Panc1 (cell line): ENCODE measurements around the gene CSTPP1. TPM values are rescaled to one million over a fixed set of nuclear protein-coding genes. Genes with fewer than 3 reads are reported as not detected.

Experiments used
- ATAC-seq: fragments of 200-7000 bp; cut with Tn5 transposase; 2 replicates; pipeline ENCODE4 v1.9.1; 2020; ENCODE audit warnings: mild to moderate bottlenecking, moderate library complexity
- BruUV-seq: library from RNA; stranded (reverse); fragments of 400-500 nt; replicated peaks from 2 replicates; lab custom pipeline; 2021; lab: Mats Ljungman, UMichigan
- CTCF ChIA-PET: fragments of 300-600 bp; sonication (Branson Sonifier 250); formaldehyde crosslinking; loops from one replicate; lab custom pipeline; 2022; ENCODE audit warnings: antibody characterized with exemption; lab: Charles Lee
- POLR2A ChIA-PET: fragments of 300-600 bp; sonication (Branson Sonifier 250); formaldehyde crosslinking; loops from one replicate; lab custom pipeline; 2022; ENCODE audit warnings: antibody characterized with exemption; lab: Charles Lee
- DNase-seq: peaks from one replicate; pipeline ENCODE4 v3.0.0-alpha.2; 2010; ENCODE audit warnings: low read depth, low spot score
- H3K27ac ChIP-seq: 2 replicates; pipeline ENCODE4 v1.5.1; 2011; ENCODE audit warnings: mild to moderate bottlenecking, low read length, inconsistent platforms
- H3K27me3 ChIP-seq: fragments of 200-500 bp; sonication (Bioruptor generic); 2 replicates; pipeline ENCODE4 v1.6.0; 2014; ENCODE audit warnings: low read length, inconsistent platforms; ENCODE audit not compliant: control insufficient read depth, insufficient read depth
- H3K36me3 ChIP-seq: fragments of 200-500 bp; sonication (Bioruptor generic); 2 replicates; pipeline ENCODE4 v1.5.1; 2014; ENCODE audit warnings: inconsistent platforms, mild to moderate bottlenecking, low read length, moderate library complexity; ENCODE audit not compliant: control insufficient read depth, insufficient read depth
- H3K4me1 ChIP-seq: 2 replicates; pipeline ENCODE4 v1.5.1; 2011; ENCODE audit warnings: inconsistent platforms, mild to moderate bottlenecking, low read length, moderate library complexity; ENCODE audit not compliant: control insufficient read depth, insufficient read depth
- H3K4me3 ChIP-seq, 2 experiments: 2 replicates each; pipeline ENCODE4 v1.5.1; 2011 to 2012; ENCODE audit warnings: low read depth in 2 of 2, low read length in 2 of 2, mild to moderate bottlenecking in 2 of 2, inconsistent platforms in 1 of 2, moderate library complexity in 1 of 2
- H3K9me3 ChIP-seq: fragments of 200-500 bp; sonication (Bioruptor generic); 2 replicates; pipeline ENCODE4 v1.5.1; 2014; ENCODE audit warnings: low read depth, mild to moderate bottlenecking, inconsistent platforms, low read length, moderate library complexity; ENCODE audit not compliant: control insufficient read depth, insufficient read depth
- POLR2AphosphoS5 ChIP-seq: IDR thresholded peaks from 2 replicates; pipeline ENCODE4 v1.6.1; 2012; ENCODE audit warnings: mild to moderate bottlenecking, low read depth, low read length, moderate library complexity
- SIN3A ChIP-seq: IDR thresholded peaks from 2 replicates; pipeline ENCODE4 v1.6.1; 2012; ENCODE audit warnings: low read depth, mild to moderate bottlenecking, low read length, moderate library complexity, borderline replicate concordance; ENCODE audit not compliant: insufficient read depth
- TCF7L2 ChIP-seq: IDR thresholded peaks from 2 replicates; pipeline ENCODE4 v1.6.1; 2011; ENCODE audit warnings: mild to moderate bottlenecking, low read depth, low read length, inconsistent platforms
- in situ Hi-C: cut with HindIII; loops from 2 replicates; pipeline ENCODE4 v1.10.0; 2016; ENCODE audit warnings: low sequenced_read_pairs, low pct_unique_long_range_greater_than_20kb
- intact Hi-C: fragments of 100-400 bp; cut with micrococcal nuclease; formaldehyde crosslinking; loops from one replicate; pipeline ENCODE4 v1.10.0; 2022; ENCODE audit not compliant: unreplicated experiment
- total RNA-seq: library from RNA; stranded (reverse); gene quantifications from one replicate; pipeline ENCODE4 v1.2.1, GENCODE V29; 2021; ENCODE audit not compliant: unreplicated experiment
- TF ChIP-seq, protein P1 (sequence below): fragments of 450-650 bp; IDR thresholded peaks from 2 replicates; pipeline ENCODE4 v1.5.1; 2017; ENCODE audit warnings: mild to moderate bottlenecking
- TF ChIP-seq, protein P2 (sequence below), 2 experiments: IDR thresholded peaks; 2 replicates each; pipeline ENCODE4 v1.6.1; 2011 to 2012; ENCODE audit warnings: low read depth in 2 of 2, control low read depth in 1 of 2, low read length in 1 of 2, mild to moderate bottlenecking in 1 of 2, moderate library complexity in 1 of 2; ENCODE audit not compliant: insufficient read depth in 1 of 2

CSTPP1 gene
- total RNA-seq, 1 experiment from 2014 or later: 29.0 TPM

DNA sequence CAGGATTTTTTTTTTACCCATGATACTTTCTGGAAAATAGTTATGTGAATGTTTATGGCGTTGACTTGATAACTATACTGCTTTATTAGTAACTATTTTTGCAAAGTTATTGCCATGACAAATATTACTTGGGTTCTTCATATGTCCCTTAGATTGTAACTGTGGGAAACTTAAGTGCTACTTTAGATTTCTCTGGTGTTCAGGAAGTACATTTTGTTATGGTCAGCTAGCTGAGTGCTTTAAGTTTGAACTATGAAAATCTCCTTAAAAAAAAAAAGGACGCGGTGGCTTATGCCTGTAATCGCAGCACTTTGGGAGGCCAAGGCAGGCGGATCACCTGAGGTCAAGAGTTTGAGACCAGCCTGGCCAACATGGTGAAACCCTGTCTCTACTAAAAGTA lies 42.8 kb downstream of the CSTPP1 start:
- H3K27me3 ChIP-seq: no peaks in the 10 kb centered on the region
- H3K9me3 ChIP-seq: no peaks in the 10 kb centered on the region
- CTCF ChIA-PET: no interaction called here
- 0 out of 2 replicates have a peak, but pooled peaks cover 4% of the 10 kb centered on the region for H3K4me1 ChIP-seq
- in situ Hi-C loops (no loop called here), intact Hi-C loops (no loop called here)
- BruUV-seq: no TSS peak
- H3K4me3 ChIP-seq: no peak overlapping the region
- no peaks in the 10 kb centered on the region for H3K36me3 ChIP-seq
- POLR2A ChIA-PET: no interaction called here
- TF ChIP-seq TCF7L2 (no peak), SIN3A (no peak), POLR2AphosphoS5 (no peak)
- TF ChIP-seq, protein P1, sequence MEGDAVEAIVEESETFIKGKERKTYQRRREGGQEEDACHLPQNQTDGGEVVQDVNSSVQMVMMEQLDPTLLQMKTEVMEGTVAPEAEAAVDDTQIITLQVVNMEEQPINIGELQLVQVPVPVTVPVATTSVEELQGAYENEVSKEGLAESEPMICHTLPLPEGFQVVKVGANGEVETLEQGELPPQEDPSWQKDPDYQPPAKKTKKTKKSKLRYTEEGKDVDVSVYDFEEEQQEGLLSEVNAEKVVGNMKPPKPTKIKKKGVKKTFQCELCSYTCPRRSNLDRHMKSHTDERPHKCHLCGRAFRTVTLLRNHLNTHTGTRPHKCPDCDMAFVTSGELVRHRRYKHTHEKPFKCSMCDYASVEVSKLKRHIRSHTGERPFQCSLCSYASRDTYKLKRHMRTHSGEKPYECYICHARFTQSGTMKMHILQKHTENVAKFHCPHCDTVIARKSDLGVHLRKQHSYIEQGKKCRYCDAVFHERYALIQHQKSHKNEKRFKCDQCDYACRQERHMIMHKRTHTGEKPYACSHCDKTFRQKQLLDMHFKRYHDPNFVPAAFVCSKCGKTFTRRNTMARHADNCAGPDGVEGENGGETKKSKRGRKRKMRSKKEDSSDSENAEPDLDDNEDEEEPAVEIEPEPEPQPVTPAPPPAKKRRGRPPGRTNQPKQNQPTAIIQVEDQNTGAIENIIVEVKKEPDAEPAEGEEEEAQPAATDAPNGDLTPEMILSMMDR: no peak
- TF ChIP-seq, protein P2, sequence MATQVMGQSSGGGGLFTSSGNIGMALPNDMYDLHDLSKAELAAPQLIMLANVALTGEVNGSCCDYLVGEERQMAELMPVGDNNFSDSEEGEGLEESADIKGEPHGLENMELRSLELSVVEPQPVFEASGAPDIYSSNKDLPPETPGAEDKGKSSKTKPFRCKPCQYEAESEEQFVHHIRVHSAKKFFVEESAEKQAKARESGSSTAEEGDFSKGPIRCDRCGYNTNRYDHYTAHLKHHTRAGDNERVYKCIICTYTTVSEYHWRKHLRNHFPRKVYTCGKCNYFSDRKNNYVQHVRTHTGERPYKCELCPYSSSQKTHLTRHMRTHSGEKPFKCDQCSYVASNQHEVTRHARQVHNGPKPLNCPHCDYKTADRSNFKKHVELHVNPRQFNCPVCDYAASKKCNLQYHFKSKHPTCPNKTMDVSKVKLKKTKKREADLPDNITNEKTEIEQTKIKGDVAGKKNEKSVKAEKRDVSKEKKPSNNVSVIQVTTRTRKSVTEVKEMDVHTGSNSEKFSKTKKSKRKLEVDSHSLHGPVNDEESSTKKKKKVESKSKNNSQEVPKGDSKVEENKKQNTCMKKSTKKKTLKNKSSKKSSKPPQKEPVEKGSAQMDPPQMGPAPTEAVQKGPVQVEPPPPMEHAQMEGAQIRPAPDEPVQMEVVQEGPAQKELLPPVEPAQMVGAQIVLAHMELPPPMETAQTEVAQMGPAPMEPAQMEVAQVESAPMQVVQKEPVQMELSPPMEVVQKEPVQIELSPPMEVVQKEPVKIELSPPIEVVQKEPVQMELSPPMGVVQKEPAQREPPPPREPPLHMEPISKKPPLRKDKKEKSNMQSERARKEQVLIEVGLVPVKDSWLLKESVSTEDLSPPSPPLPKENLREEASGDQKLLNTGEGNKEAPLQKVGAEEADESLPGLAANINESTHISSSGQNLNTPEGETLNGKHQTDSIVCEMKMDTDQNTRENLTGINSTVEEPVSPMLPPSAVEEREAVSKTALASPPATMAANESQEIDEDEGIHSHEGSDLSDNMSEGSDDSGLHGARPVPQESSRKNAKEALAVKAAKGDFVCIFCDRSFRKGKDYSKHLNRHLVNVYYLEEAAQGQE (IDR thresholded peaks at IDR 0.05; ENCODE audit: insufficient read depth in 1 of 2, low read depth in 2 of 2, low read length in 1 of 2): no peak
- DNase-seq (no peak), ATAC-seq (no peak)
- H3K27ac ChIP-seq: no peak overlapping the region

DNA sequence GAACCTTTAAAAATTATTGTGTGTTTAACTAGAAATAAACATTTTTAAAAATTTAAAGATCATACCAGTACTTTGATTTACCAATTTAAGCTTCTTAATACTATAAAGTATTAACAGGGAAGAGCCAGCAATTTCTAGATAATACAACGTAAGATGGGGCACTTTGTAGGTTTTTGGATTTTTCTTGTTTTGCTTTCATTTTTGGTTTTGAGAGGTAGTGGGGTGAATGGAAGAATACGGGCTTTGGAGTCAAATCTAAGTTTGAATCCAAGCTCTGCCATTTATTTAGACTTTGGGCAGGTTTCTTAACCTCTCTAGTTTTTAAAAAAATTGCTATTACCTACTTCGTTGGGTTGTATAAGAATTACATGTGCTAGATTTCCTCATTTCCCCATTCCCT lies 44.9 kb downstream of the CSTPP1 start:
- ATAC-seq (no peak), DNase-seq (no peak)
- H3K4me1 ChIP-seq: peaks cover 11% of the 10 kb centered on the region; the same call in 1 of the 2 replicates
- ChIA-PET POLR2A (interaction anchor here (0.5 kb wide), 1 partner anchor 32 kb away, joined by 7 read pairs; no protein-coding TSS in a partner anchor), CTCF (interaction anchor here (0.7 kb wide), 1 partner anchor 245 kb away, joined by 4 read pairs; no protein-coding TSS in a partner anchor)
- TF ChIP-seq, protein P1: no peak
- TF ChIP-seq, protein P2 (IDR thresholded peaks at IDR 0.05; ENCODE audit: insufficient read depth in 1 of 2, low read depth in 2 of 2, low read length in 1 of 2): no peak
- TF ChIP-seq POLR2AphosphoS5: no peak
- TF ChIP-seq SIN3A: no peak
- TF ChIP-seq TCF7L2: no peak
- intact Hi-C loops: no loop called here
- in situ Hi-C loops: no loop called here
- no peaks in the 10 kb centered on the region for H3K36me3 ChIP-seq
- BruUV-seq: no TSS peak
- no peak overlapping the region for H3K27ac ChIP-seq
- no peaks in the 10 kb centered on the region for H3K9me3 ChIP-seq
- H3K27me3 ChIP-seq: no peaks in the 10 kb centered on the region
- H3K4me3 ChIP-seq: no peak overlapping the region
